IPS DF 19.7 (cell line): ENCODE measurements around the gene PRKCE.

Experiments used
- DNase-seq: peaks from one replicate; pipeline ENCODE4 v3.0.0-alpha.2; 2013; ENCODE audit warnings: low read depth, low spot score

The PRKCE gene

GRCh38 chr2:45960057-45960863, 308.8 kb downstream of the PRKCE start:
- DNase-seq = no peak

GRCh38 chr2:45962177-45962921, 310.9 kb downstream of the PRKCE start:
- DNase-seq = no peak

- no peak for DNase-seq
Measured at GRCh38 chr2:45963816-45964215, 312.3 kb downstream of the PRKCE start.

- no peak for DNase-seq
Measured at GRCh38 chr2:45964223-45964841, 312.9 kb downstream of the PRKCE start.

- DNase-seq = no peak
Measured at GRCh38 chr2:45964906-45965305, 313.4 kb downstream of the PRKCE start.

GRCh38 chr2:45965871-45966498, 314.5 kb downstream of the PRKCE start:
- DNase-seq = no peak

- no peak for DNase-seq
Measured at GRCh38 chr2:45968946-45969584, 317.6 kb downstream of the PRKCE start.

- no peak for DNase-seq
Measured at GRCh38 chr2:45973426-45973825, 322.0 kb downstream of the PRKCE start.

GRCh38 chr2:45974056-45974455, 322.6 kb downstream of the PRKCE start:
- no peak for DNase-seq

- no peak for DNase-seq
Measured at GRCh38 chr2:45974762-45975408, 323.4 kb downstream of the PRKCE start.

GRCh38 chr2:45975752-45976517, 324.5 kb downstream of the PRKCE start:
- no peak for DNase-seq

GRCh38 chr2:45978302-45978859, 326.9 kb downstream of the PRKCE start:
- DNase-seq = no peak

- no peak for DNase-seq
Measured at GRCh38 chr2:45979065-45979464, 327.6 kb downstream of the PRKCE start.

GRCh38 chr2:45980161-45980865, 328.8 kb downstream of the PRKCE start:
- no peak for DNase-seq

GRCh38 chr2:45981384-45981930, 330.0 kb downstream of the PRKCE start:
- no peak for DNase-seq

- DNase-seq = no peak
Measured at GRCh38 chr2:45982096-45982495, 330.6 kb downstream of the PRKCE start.

- DNase-seq = no peak
Measured at GRCh38 chr2:45983213-45983612, 331.7 kb downstream of the PRKCE start.

- no peak for DNase-seq
Measured at GRCh38 chr2:45984366-45984765, 332.9 kb downstream of the PRKCE start.

GRCh38 chr2:45984896-45985473, 333.5 kb downstream of the PRKCE start:
- DNase-seq = no peak
